Bronchial smooth muscle cell (primary cell): ENCODE results near the gene CCDC195. TPM values are rescaled to one million over a fixed set of nuclear protein-coding genes. Genes with fewer than 3 reads are reported as not detected.

Experiments used
- total RNA-seq: library from RNA; depleted of rRNA; stranded (reverse); fragments of >200 nt; gene quantifications from 2 replicates; pipeline ENCODE4 v1.2.1, GENCODE V29; 2014

Gene CCDC195, protein sequence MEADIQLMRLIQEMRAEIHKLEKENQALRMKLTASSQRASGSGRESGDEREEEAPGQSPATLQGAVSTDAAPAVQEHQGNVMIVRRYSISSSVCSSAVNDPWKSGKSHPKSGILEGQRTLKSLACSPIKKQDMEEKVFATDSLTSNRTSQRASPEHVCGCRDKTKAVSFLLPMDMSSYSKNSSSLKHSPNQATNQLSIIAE
- 0.26 TPM in 1 of 2 replicates, not detected in the other for total RNA-seq

DNA sequence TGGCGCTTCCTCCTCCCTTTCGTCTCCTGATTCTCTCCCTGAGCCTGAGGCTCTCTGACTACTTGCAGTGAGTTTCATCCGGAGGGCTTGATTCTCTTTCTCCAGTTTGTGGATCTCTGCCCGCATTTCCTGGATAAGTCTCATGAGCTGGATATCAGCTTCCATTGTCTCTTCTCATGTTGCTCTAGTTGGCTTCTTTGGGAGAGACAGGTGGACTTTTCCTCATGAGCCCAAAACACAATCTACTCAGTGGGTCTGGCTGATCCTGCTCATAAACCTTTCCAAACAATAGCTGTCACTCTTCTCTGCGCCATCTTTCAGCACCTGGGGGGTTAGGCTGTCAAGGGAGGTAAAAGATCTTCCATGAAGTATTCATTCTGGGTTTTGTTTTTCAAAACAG, at the start of gene CCDC195:
Gene CCDC195, minus strand, starts transcription at position 165 of the 400 bp plus-strand sequence. Its CDS starts 0 bp downstream, at position 165.

Other genes with a start within 250 kb of the CCDC195 start
- gene CUL3, start 131.0 kb downstream of the CCDC195 start, total RNA-seq = 48.2 and 51.9 TPM in 2 replicates